Peyer's patch (tissue), 4 donors: Measurements from ENCODE around the gene TTC9. TPM values are rescaled to one million over a fixed set of nuclear protein-coding genes. Genes with fewer than 3 reads are reported as not detected.

Experiments used
- DNase-seq, 3 donors: peaks; one replicate each; pipeline ENCODE4 v3.0.0-alpha.2; 2017 to 2019
- H3K27ac ChIP-seq, 4 donors: fragments of 200-600 bp; sonication (generic); one replicate each; pipeline ENCODE4 v1.5.1; 2016 to 2019
- H3K27me3 ChIP-seq, 2 donors: fragments of 200-600 bp; sonication (generic); one replicate each; pipeline ENCODE4 v1.5.1; 2019
- H3K36me3 ChIP-seq, 3 donors: fragments of 200-600 bp; sonication (generic); one replicate each; pipeline ENCODE4 v1.5.1; 2016 to 2019
- H3K4me1 ChIP-seq, 4 donors: fragments of 200-600 bp; sonication (generic); one replicate each; pipeline ENCODE4 v1.5.1; 2016 to 2019
- H3K4me3 ChIP-seq, 4 donors: fragments of 200-600 bp; sonication (generic); 1 replicate in 3 of 4; 2 replicates in 1 of 4; pipeline ENCODE4 v1.5.1; 2016 to 2019; ENCODE audit warnings: mild to moderate bottlenecking in 1 of 4
- H3K9me3 ChIP-seq, 4 donors: fragments of 200-600 bp; sonication (generic); one replicate each; pipeline ENCODE4 v1.5.1; 2016 to 2019; ENCODE audit warnings: mild to moderate bottlenecking in 1 of 4
- CTCF ChIP-seq, 6 experiments: fragments of 450-650 bp in 4 of 6; fragments of 200-600 bp in 2 of 6; sonication (generic) in 1 of 6; IDR thresholded peaks; one replicate each; pipeline ENCODE4 v1.5.1; 2017 to 2019; ENCODE audit warnings: antibody characterized with exemption in 6 of 6, mild to moderate bottlenecking in 3 of 6, moderate library complexity in 1 of 6
- POLR2A ChIP-seq, 2 donors: fragments of 450-650 bp; IDR thresholded peaks; one replicate each; pipeline ENCODE4 v1.5.1; 2017; ENCODE audit warnings: antibody characterized with exemption in 2 of 2, mild to moderate bottlenecking in 2 of 2, moderate library complexity in 2 of 2
- total RNA-seq, 4 donors: library from RNA; depleted of rRNA; stranded (reverse); fragments of >200 nt; gene quantifications; one replicate each; pipeline ENCODE4 v1.1.0, GENCODE V29; 2016

The TTC9 gene
- total RNA-seq, 4 donors from 2014 or later = 0.35 to 0.83 (median 0.46) TPM

- Histone ChIP-seq H3K4me3 (no peak overlapping the region), H3K9me3 (no peaks in the 10 kb centered on the region), H3K27ac (no peak overlapping the region), H3K4me1 (no peaks in the 10 kb centered on the region), H3K36me3 (no peaks in the 10 kb centered on the region), H3K27me3 (no peaks in the 10 kb centered on the region)
- no peak for TF ChIP-seq POLR2A (IDR thresholded peaks at IDR 0.05)
- TF ChIP-seq CTCF (IDR thresholded peaks at IDR 0.05) = no peak
- no peak for DNase-seq
These were observed 63.2 kb downstream of the TTC9 start for GRCh38 chr14:70704960-70705359.

GRCh38 chr14:70706177-70706576 lies 64.5 kb downstream of the TTC9 start:
- no peaks in the 10 kb centered on the region for H3K36me3 ChIP-seq
- H3K9me3 ChIP-seq = no peaks in the 10 kb centered on the region
- no peak overlapping the region for H3K4me3 ChIP-seq
- TF ChIP-seq CTCF (IDR thresholded peaks at IDR 0.05) (no peak), POLR2A (IDR thresholded peaks at IDR 0.05) (no peak)
- no peak for DNase-seq
- no peak overlapping the region for H3K27ac ChIP-seq
- no peaks in the 10 kb centered on the region for H3K4me1 ChIP-seq
- H3K27me3 ChIP-seq = no peaks in the 10 kb centered on the region

- no peaks in the 10 kb centered on the region for H3K36me3 ChIP-seq
- DNase-seq = no peak
These were observed 65.7 kb downstream of the TTC9 start for GRCh38 chr14:70707138-70708038.

GRCh38 chr14:70708717-70709570 lies 67.2 kb downstream of the TTC9 start:
- H3K36me3 ChIP-seq = no peaks in the 10 kb centered on the region
- no peak for DNase-seq
- no peak for TF ChIP-seq POLR2A (IDR thresholded peaks at IDR 0.05)
- TF ChIP-seq CTCF (IDR thresholded peaks at IDR 0.05) = no peak
- H3K27ac ChIP-seq = no peak overlapping the region
- no peak overlapping the region for H3K4me3 ChIP-seq
- no peaks in the 10 kb centered on the region for H3K9me3 ChIP-seq
- H3K27me3 ChIP-seq = no peaks in the 10 kb centered on the region
- no peaks in the 10 kb centered on the region for H3K4me1 ChIP-seq

More at GRCh38 chr14:70707138-70708038, 65.7 kb downstream of the TTC9 start:
- no peak for TF ChIP-seq CTCF (IDR thresholded peaks at IDR 0.05)
- no peak overlapping the region for H3K4me3 ChIP-seq
- H3K4me1 ChIP-seq = no peaks in the 10 kb centered on the region
- H3K9me3 ChIP-seq = no peaks in the 10 kb centered on the region
- H3K27me3 ChIP-seq = no peaks in the 10 kb centered on the region
- no peak overlapping the region for H3K27ac ChIP-seq

- Histone ChIP-seq H3K27ac (no peak overlapping the region), H3K36me3 (no peaks in the 10 kb centered on the region), H3K9me3 (no peaks in the 10 kb centered on the region), H3K27me3 (no peaks in the 10 kb centered on the region), H3K4me3 (no peak overlapping the region), H3K4me1 (no peaks in the 10 kb centered on the region)
- DNase-seq = no peak
- TF ChIP-seq CTCF (IDR thresholded peaks at IDR 0.05) (no peak), POLR2A (IDR thresholded peaks at IDR 0.05) (no peak)
These were observed 68.1 kb downstream of the TTC9 start for GRCh38 chr14:70709726-70710382.
